Stimulated activated naive B cell treated with anti-CD40 and anti-IgM and Interleukin-4, amounts not matched to agents 10 μg/mL and 1 μg/mL and 100 μg/mL, for 72 hours (primary cell): ENCODE measurements around the gene TRAPPC3.
A peak's percentile ranks its signal among the peaks of the same experiment; 100 is the strongest.

ENCODE experiments used
- ATAC-seq, 2 donors: fragments of 150-1000 bp; cut with Tn5 transposase; replicated peaks; 2 replicates each; pipeline ENCODE4 v1.10.0; 2021; ENCODE audit warnings: moderate library complexity in 1 of 2
- DNase-seq: peaks from one replicate; pipeline ENCODE4 v3.0.0; 2021
- H3K27ac Mint-ChIP-seq: one replicate; pipeline ENCODE4 v1.8.0; 2022; ENCODE audit warnings: mild to moderate bottlenecking, mixed read lengths
- H3K27me3 Mint-ChIP-seq, 2 donors: one replicate each; pipeline ENCODE4 v1.8.0; 2022; ENCODE audit warnings: mixed read lengths in 2 of 2
- H3K36me3 Mint-ChIP-seq, 2 donors: one replicate each; pipeline ENCODE4 v1.8.0; 2022; ENCODE audit warnings: mixed read lengths in 2 of 2, mild to moderate bottlenecking in 1 of 2
- H3K4me1 Mint-ChIP-seq, 2 donors: one replicate each; pipeline ENCODE4 v1.8.0; 2022; ENCODE audit warnings: mixed read lengths in 2 of 2, mild to moderate bottlenecking in 1 of 2
- H3K4me3 Mint-ChIP-seq, 2 donors: one replicate each; pipeline ENCODE4 v1.8.0; 2022; ENCODE audit warnings: mild to moderate bottlenecking in 2 of 2, mixed read lengths in 2 of 2, moderate library complexity in 1 of 2
- H3K9me3 Mint-ChIP-seq, 2 donors: one replicate each; pipeline ENCODE4 v1.8.0; 2022; ENCODE audit warnings: mixed read lengths in 2 of 2, mild to moderate bottlenecking in 1 of 2

Gene TRAPPC3

GRCh38 chr1:36151134-36151844 is 2.0 kb upstream of the TRAPPC3 start:
- Mint-ChIP-seq H3K27ac (peak overlapping the region; percentile 99), H3K4me3 (peak overlapping the region; percentile 99 to 100), H3K36me3 (peaks cover 9 to 11% of the 10 kb centered on the region in 2 donors), H3K27me3 (no peaks in the 10 kb centered on the region), H3K4me1 (peaks cover 49 to 75% of the 10 kb centered on the region in 2 donors), H3K9me3 (no peaks in the 10 kb centered on the region)
- no peak for ATAC-seq
- DNase-seq = no peak

GRCh38 chr1:36150296-36151133 is 1.2 kb upstream of the TRAPPC3 start:
- H3K27ac Mint-ChIP-seq = peak overlapping the region; percentile 99
- peaks cover 9 to 11% of the 10 kb centered on the region in 2 donors for H3K36me3 Mint-ChIP-seq
- peaks cover 49 to 74% of the 10 kb centered on the region in 2 donors for H3K4me1 Mint-ChIP-seq

GRCh38 chr1:36149973-36150295 is 648 bp upstream of the TRAPPC3 start:
- Mint-ChIP-seq H3K4me3 (peak overlapping the region; percentile 99 to 100), H3K4me1 (peaks cover 47 to 69% of the 10 kb centered on the region in 2 donors), H3K36me3 (peaks cover 9 to 11% of the 10 kb centered on the region in 2 donors), H3K27me3 (no peaks in the 10 kb centered on the region), H3K27ac (peak overlapping the region; percentile 99), H3K9me3 (no peaks in the 10 kb centered on the region)
- no peak for ATAC-seq
- no peak for DNase-seq

More at GRCh38 chr1:36150296-36151133, 1.2 kb upstream of the TRAPPC3 start:
- H3K9me3 Mint-ChIP-seq = no peaks in the 10 kb centered on the region
- no peaks in the 10 kb centered on the region for H3K27me3 Mint-ChIP-seq
- DNase-seq (peak; percentile 79), ATAC-seq (peak; percentile 67 to 69)
- peak overlapping the region; percentile 99 to 100 for H3K4me3 Mint-ChIP-seq

GRCh38 chr1:36148821-36149236 is 457 bp downstream of the TRAPPC3 start:
- no peaks in the 10 kb centered on the region for H3K27me3 Mint-ChIP-seq
- H3K36me3 Mint-ChIP-seq = peaks cover 9 to 11% of the 10 kb centered on the region in 2 donors
- peaks cover 42 to 63% of the 10 kb centered on the region in 2 donors for H3K4me1 Mint-ChIP-seq
- ATAC-seq (peak; percentile 20 to 22), DNase-seq (no peak)
- peak overlapping the region; percentile 99 for H3K27ac Mint-ChIP-seq
- peak overlapping the region; percentile 99 to 100 for H3K4me3 Mint-ChIP-seq
- no peaks in the 10 kb centered on the region for H3K9me3 Mint-ChIP-seq

- Mint-ChIP-seq H3K9me3 (no peaks in the 10 kb centered on the region), H3K27me3 (no peaks in the 10 kb centered on the region), H3K4me3 (no peak overlapping the region), H3K4me1 (peaks cover 19 to 56% of the 10 kb centered on the region in 2 donors), H3K36me3 (peaks cover 14 to 37% of the 10 kb centered on the region in 2 donors), H3K27ac (no peak overlapping the region)
- no peak for DNase-seq
- no peak for ATAC-seq
Observed at GRCh38 chr1:36144413-36144812, 4.9 kb downstream of the TRAPPC3 start.

- H3K27me3 Mint-ChIP-seq = no peaks in the 10 kb centered on the region
- no peak overlapping the region for H3K4me3 Mint-ChIP-seq
- DNase-seq = no peak
- no peaks in the 10 kb centered on the region for H3K9me3 Mint-ChIP-seq
- ATAC-seq = no peak
- H3K27ac Mint-ChIP-seq = no peak overlapping the region
- peaks cover 19 to 53% of the 10 kb centered on the region in 2 donors for H3K4me1 Mint-ChIP-seq
- H3K36me3 Mint-ChIP-seq = peaks cover 18 to 42% of the 10 kb centered on the region in 2 donors
Observed at GRCh38 chr1:36143424-36143823, 5.9 kb downstream of the TRAPPC3 start.

- Mint-ChIP-seq H3K9me3 (no peaks in the 10 kb centered on the region), H3K27me3 (no peaks in the 10 kb centered on the region), H3K36me3 (peaks cover 20 to 46% of the 10 kb centered on the region in 2 donors), H3K27ac (no peak overlapping the region), H3K4me3 (no peak overlapping the region), H3K4me1 (peaks cover 14 to 42% of the 10 kb centered on the region in 2 donors)
- DNase-seq (no peak), ATAC-seq (no peak)
Observed at GRCh38 chr1:36142121-36142520, 7.2 kb downstream of the TRAPPC3 start.

- DNase-seq = no peak
- Mint-ChIP-seq H3K36me3 (peaks cover 14 to 50% of the 10 kb centered on the region in 2 donors), H3K9me3 (no peaks in the 10 kb centered on the region), H3K4me1 (peaks cover 14 to 37% of the 10 kb centered on the region in 2 donors), H3K4me3 (no peak overlapping the region), H3K27ac (no peak overlapping the region), H3K27me3 (no peaks in the 10 kb centered on the region)
- ATAC-seq = no peak
Observed at GRCh38 chr1:36139521-36139920, 9.8 kb downstream of the TRAPPC3 start.

- no peak for DNase-seq
- ATAC-seq = no peak
- H3K9me3 Mint-ChIP-seq = no peaks in the 10 kb centered on the region
- H3K27me3 Mint-ChIP-seq = no peaks in the 10 kb centered on the region
- H3K27ac Mint-ChIP-seq = no peak overlapping the region
- peaks cover 14 to 44% of the 10 kb centered on the region in 2 donors for H3K36me3 Mint-ChIP-seq
- H3K4me3 Mint-ChIP-seq = no peak overlapping the region
- H3K4me1 Mint-ChIP-seq = peaks cover 9 to 28% of the 10 kb centered on the region in 2 donors
Observed at GRCh38 chr1:36137776-36138175, 11.5 kb downstream of the TRAPPC3 start.

- no peak for ATAC-seq
- Mint-ChIP-seq H3K4me1 (peaks cover 9 to 26% of the 10 kb centered on the region in 2 donors), H3K4me3 (no peak overlapping the region), H3K9me3 (no peaks in the 10 kb centered on the region), H3K36me3 (peaks cover 14 to 44% of the 10 kb centered on the region in 2 donors), H3K27ac (no peak overlapping the region), H3K27me3 (no peaks in the 10 kb centered on the region)
- DNase-seq = no peak
Observed at GRCh38 chr1:36137226-36137625, 12.1 kb downstream of the TRAPPC3 start.

GRCh38 chr1:36136535-36136934 is 12.8 kb downstream of the TRAPPC3 start:
- Mint-ChIP-seq H3K27ac (peak overlapping the region; percentile 25), H3K27me3 (no peaks in the 10 kb centered on the region), H3K9me3 (no peaks in the 10 kb centered on the region), H3K4me3 (no peak overlapping the region), H3K36me3 (peaks cover 14 to 38% of the 10 kb centered on the region in 2 donors), H3K4me1 (peaks cover 6 to 19% of the 10 kb centered on the region in 2 donors)
- DNase-seq (no peak), ATAC-seq (no peak)

- DNase-seq (no peak), ATAC-seq (no peak)
- H3K4me1 Mint-ChIP-seq = peaks cover 4 to 11% of the 10 kb centered on the region in 2 donors
- no peak overlapping the region for H3K27ac Mint-ChIP-seq
- no peak overlapping the region for H3K4me3 Mint-ChIP-seq
- no peaks in the 10 kb centered on the region for H3K9me3 Mint-ChIP-seq
- peaks cover 14 to 33% of the 10 kb centered on the region in 2 donors for H3K36me3 Mint-ChIP-seq
- H3K27me3 Mint-ChIP-seq = no peaks in the 10 kb centered on the region
Observed at GRCh38 chr1:36135796-36136195, 13.5 kb downstream of the TRAPPC3 start.

- Mint-ChIP-seq H3K9me3 (no peaks in the 10 kb centered on the region), H3K27ac (no peak overlapping the region), H3K4me3 (no peak overlapping the region), H3K36me3 (peaks cover 14 to 33% of the 10 kb centered on the region in 2 donors), H3K27me3 (no peaks in the 10 kb centered on the region), H3K4me1 (peaks cover 4 to 8% of the 10 kb centered on the region in 2 donors)
- DNase-seq = no peak
- no peak for ATAC-seq
Observed at GRCh38 chr1:36135330-36135667, 14.0 kb downstream of the TRAPPC3 start.

- peak; percentile 86 to 91 for ATAC-seq
Observed at GRCh38 chr1:36134505-36135329, 14.6 kb downstream of the TRAPPC3 start.

More at GRCh38 chr1:36134505-36135329, 14.6 kb downstream of the TRAPPC3 start:
- Mint-ChIP-seq H3K9me3 (no peaks in the 10 kb centered on the region), H3K27me3 (no peaks in the 10 kb centered on the region), H3K27ac (no peak overlapping the region), H3K4me3 (no peak overlapping the region), H3K36me3 (peaks cover 11 to 27% of the 10 kb centered on the region in 2 donors), H3K4me1 (peaks cover 4% of the 10 kb centered on the region in 2 donors)
- DNase-seq = no peak
